Colonic mucosa (tissue), 4 donors: ENCODE results near the gene HOXB6. TPM values are rescaled to one million over a fixed set of nuclear protein-coding genes. Genes with fewer than 3 reads are reported as not detected.

Experiments used
- DNase-seq: peaks from one replicate; pipeline ENCODE4 v3.0.0-alpha.2; 2020
- H3K27ac ChIP-seq: fragments of 200-600 bp; one replicate; pipeline ENCODE4 v1.8.0; 2021
- H3K27me3 ChIP-seq: fragments of 200-600 bp; one replicate; pipeline ENCODE4 v1.8.0; 2021
- H3K36me3 ChIP-seq: fragments of 200-600 bp; one replicate; pipeline ENCODE4 v1.8.0; 2021
- H3K4me1 ChIP-seq: fragments of 200-600 bp; one replicate; pipeline ENCODE4 v1.8.0; 2021; ENCODE audit warnings: mild to moderate bottlenecking
- H3K4me3 ChIP-seq: fragments of 200-600 bp; one replicate; pipeline ENCODE4 v1.8.0; 2021
- H3K9ac ChIP-seq, 2 donors: one replicate each; pipeline ENCODE4 v1.7.0; 2013; ENCODE audit warnings: control low read depth in 2 of 2, low read depth in 2 of 2, low read length in 2 of 2
- H3K9me3 ChIP-seq: fragments of 200-600 bp; one replicate; pipeline ENCODE4 v1.8.0; 2021
- CTCF ChIP-seq: fragments of 200-600 bp; IDR thresholded peaks from one replicate; pipeline ENCODE4 v1.8.0; 2022; ENCODE audit warnings: antibody characterized with exemption, mild to moderate bottlenecking
- intact Hi-C: fragments of 100-400 bp; cut with DNase I; formaldehyde crosslinking; loops from one replicate; pipeline ENCODE4 v1.14.1; 2022
- total RNA-seq, 2 donors: library from RNA; stranded (reverse); fragmentation: NEBNext Ultra II Directional in 1 of 2; extraction: Animal tissue kit (Norgen Biotek cat#: 25700) in 1 of 2; gene quantifications; one replicate each; pipeline ENCODE4 v1.2.1, GENCODE V29; 2021
- donor health status: healthy.
- donor health status: DM: no; HTN: no; CAD: no.
- donor health status: DM: no; HTN: no; CAD: no.

HOXB6 gene
- total RNA-seq, 2 donors from 2014 or later, result 30.0 to 71.0 TPM

GRCh38 chr17:48597778-48598631 lies 6.8 kb downstream of the HOXB6 start:
- no peak for TF ChIP-seq CTCF
- Histone ChIP-seq H3K4me1 (peaks cover 9% of the 10 kb centered on the region), H3K27ac (peak overlapping the region; percentile 73), H3K36me3 (peaks cover 8% of the 10 kb centered on the region), H3K9me3 (no peaks in the 10 kb centered on the region), H3K4me3 (peak overlapping the region; percentile 53), H3K27me3 (no peaks in the 10 kb centered on the region), H3K9ac (peak overlapping the region; percentile 82 to 87)
- intact Hi-C loops, result no loop called here
- DNase-seq, result peak; percentile 92

- Histone ChIP-seq H3K27me3 (no peaks in the 10 kb centered on the region), H3K4me1 (peaks cover 9% of the 10 kb centered on the region), H3K36me3 (peaks cover 8% of the 10 kb centered on the region), H3K9ac (peak overlapping the region; percentile 82 to 87), H3K9me3 (no peaks in the 10 kb centered on the region), H3K4me3 (peak overlapping the region; percentile 53), H3K27ac (peak overlapping the region; percentile 73)
- DNase-seq, result no peak
- intact Hi-C loops, result no loop called here
- TF ChIP-seq CTCF, result no peak
Observed at GRCh38 chr17:48597528-48597777, 7.3 kb downstream of the HOXB6 start.

GRCh38 chr17:48596735-48597527 lies 7.9 kb downstream of the HOXB6 start:
- no peak for TF ChIP-seq CTCF
- Histone ChIP-seq H3K9me3 (no peaks in the 10 kb centered on the region), H3K4me1 (peaks cover 9% of the 10 kb centered on the region), H3K27ac (peak overlapping the region; percentile 73), H3K4me3 (peak overlapping the region; percentile 53), H3K27me3 (no peaks in the 10 kb centered on the region), H3K9ac (peak overlapping the region; percentile 82 to 87), H3K36me3 (peaks cover 8% of the 10 kb centered on the region)
- intact Hi-C loops, result no loop called here
- no peak for DNase-seq

- DNase-seq, result no peak
- Histone ChIP-seq H3K36me3 (peaks cover 8% of the 10 kb centered on the region), H3K4me3 (peak overlapping the region; percentile 53), H3K4me1 (peaks cover 9% of the 10 kb centered on the region), H3K9ac (peak overlapping the region; percentile 82 to 87), H3K27me3 (no peaks in the 10 kb centered on the region), H3K9me3 (no peaks in the 10 kb centered on the region), H3K27ac (no peak overlapping the region)
- intact Hi-C loops, result no loop called here
- TF ChIP-seq CTCF, result no peak
Observed at GRCh38 chr17:48596000-48596734, 8.6 kb downstream of the HOXB6 start.

GRCh38 chr17:48595278-48595999 lies 9.3 kb downstream of the HOXB6 start:
- TF ChIP-seq CTCF, result no peak
- no peaks in the 10 kb centered on the region for H3K9me3 ChIP-seq
- peak overlapping the region; percentile 40 for H3K27ac ChIP-seq
- H3K36me3 ChIP-seq, result peaks cover 8% of the 10 kb centered on the region
- peaks cover 9% of the 10 kb centered on the region for H3K4me1 ChIP-seq
- peak overlapping the region in 1 of 2 donors; percentile 58 for H3K9ac ChIP-seq
- no peaks in the 10 kb centered on the region for H3K27me3 ChIP-seq
- no peak for DNase-seq
- intact Hi-C loops, result no loop called here
- no peak overlapping the region for H3K4me3 ChIP-seq
